LHCN-M2 (cell line): ENCODE measurements around the gene HIRIP3. TPM values are rescaled to one million over a fixed set of nuclear protein-coding genes. Genes with fewer than 3 reads are reported as not detected.
A peak's percentile ranks its signal among the peaks of the same experiment; 100 is the strongest.
"Not testable (repeated sequence)": the region's sequence is repeated elsewhere in the genome, so short reads cannot be mapped to it uniquely, and the experiment has no call there.

Source experiments
- DNase-seq: peaks from one replicate; pipeline ENCODE4 v3.0.0-alpha.2; 2012; ENCODE audit warnings: low read depth
- total RNA-seq: library from RNA; depleted of rRNA; stranded (reverse); fragments of >200 nt; gene quantifications from 2 replicates; pipeline ENCODE4 v1.2.3, GENCODE V29; 2014; rRNA removed

HIRIP3 gene
- total RNA-seq, 1 experiment from 2014 or later, result 22.4 TPM

DNA sequence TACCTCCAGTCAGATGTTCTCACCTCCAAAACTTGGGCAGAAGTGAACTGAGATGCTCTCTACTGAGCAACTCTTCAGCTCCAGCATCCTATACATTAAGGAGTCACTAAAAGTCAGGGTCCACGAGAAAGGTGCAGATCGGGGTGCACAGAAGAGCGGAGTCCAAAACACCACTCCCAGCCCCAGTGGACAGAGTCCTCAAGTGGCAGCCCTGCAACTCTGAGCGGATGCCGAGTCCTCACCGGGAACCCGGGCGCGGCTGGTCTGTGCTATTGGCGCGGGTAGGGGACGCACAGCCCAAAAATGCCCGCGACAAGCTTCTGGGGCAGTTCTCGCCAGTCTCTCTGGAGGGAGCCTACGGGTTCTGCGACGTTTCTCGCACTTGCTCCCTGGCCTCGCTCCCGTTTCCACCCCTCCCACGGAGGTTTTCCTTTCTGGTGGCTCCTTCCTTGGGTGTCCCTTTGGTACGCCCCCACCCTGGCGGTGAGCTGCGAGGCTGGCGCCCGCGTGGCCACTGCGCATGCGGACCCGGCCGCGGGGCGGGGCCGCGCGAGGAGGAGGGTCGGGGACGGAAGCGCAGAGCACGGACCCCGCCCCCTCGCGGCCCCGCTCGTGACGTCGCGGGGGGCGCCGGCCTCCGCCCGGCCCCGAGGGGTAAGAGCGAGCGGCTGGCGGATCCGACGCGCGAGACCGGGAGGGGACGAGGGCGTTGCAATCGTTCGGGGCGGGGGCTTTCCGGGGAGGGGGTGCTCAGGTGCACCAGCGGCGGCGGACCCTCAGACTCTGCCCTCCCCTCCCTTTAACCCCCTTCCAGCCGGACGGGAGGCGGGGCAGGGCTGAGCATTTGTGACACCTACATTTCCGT, 33.7 kb downstream of the HIRIP3 start, which contains the start of gene TMEM219:
TMEM219 (plus strand) TSS at position 601 of the 865 bp plus-strand sequence. CDS start 1,065 bp downstream, outside the sequence.
- DNase-seq, result peak; percentile 85

DNA sequence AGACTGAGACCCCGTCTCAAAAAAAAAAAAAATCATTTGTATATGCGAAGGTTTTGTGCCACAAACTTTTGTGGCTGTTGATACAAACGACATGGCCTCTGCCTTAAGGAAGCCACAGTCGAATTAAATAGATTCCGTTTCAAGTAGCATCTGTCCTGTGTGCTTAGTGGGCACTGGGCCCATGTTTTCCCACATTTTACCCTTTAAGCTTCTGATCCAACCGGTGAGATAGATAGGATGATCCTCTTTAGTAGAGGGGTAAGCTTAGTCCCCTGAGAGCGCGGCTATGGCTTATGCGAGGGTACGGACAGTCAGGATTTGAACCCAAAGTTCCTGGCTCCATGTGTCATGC, 34.3 kb downstream of the HIRIP3 start:
- no peak for DNase-seq

DNA sequence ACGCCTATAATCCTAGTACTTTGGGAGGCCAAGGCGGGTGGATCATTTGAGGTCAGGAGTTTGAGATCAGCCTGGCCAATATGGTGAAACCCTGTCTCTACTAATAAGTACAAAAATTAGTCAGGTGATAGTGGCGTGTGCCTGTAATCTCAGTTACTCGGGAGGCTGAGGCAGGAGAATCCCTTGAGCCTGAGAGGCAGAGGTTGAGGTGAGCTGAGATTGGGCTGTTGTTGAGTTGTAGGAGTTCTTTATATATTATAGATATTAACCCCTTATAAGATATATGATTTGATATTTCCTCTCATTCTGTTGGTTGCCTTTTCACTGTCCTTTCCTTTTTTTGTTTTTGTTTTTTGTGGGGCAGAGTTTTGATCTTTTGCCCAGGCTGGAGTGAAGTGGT, 35.6 kb downstream of the HIRIP3 start:
- not testable (repeated sequence) for DNase-seq

DNA sequence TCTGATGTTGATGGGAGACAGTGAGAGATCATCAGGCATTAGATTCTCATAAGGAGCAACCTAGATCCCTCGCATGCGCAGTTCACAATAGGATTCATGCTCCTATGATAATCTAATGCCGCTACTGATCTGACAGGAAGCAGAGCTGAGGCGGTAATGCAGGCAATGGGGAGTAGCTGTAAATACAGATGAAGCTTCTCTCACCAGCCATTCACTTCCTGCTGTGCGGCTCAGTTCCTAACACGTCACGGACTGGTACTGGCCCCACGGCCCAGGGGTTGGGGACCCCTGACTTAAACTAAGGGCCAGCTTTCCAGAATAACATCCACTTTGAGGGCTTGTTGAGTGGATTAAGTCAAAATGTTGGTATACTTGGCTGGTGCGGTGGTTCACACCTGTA, 36.1 kb downstream of the HIRIP3 start:
- no peak for DNase-seq

DNA sequence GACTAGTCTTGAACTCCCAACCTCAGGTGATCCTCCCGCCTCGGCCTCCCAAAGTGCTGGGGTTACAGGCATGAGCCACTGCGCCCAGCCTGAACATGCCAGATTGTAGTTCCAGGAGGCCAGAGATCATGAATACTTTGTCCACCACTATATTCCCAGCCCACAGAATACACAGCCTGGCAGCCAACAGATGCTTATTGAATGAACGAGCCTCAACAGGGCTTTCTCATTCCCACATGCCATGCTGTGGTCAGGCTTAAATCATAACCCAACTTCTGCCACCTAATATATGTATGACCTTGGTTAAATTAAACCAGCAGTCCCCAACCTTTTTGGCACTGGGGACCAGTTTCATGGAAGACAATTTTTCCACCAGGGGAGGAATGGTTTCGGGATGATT, 36.7 kb downstream of the HIRIP3 start:
- no peak for DNase-seq

DNA sequence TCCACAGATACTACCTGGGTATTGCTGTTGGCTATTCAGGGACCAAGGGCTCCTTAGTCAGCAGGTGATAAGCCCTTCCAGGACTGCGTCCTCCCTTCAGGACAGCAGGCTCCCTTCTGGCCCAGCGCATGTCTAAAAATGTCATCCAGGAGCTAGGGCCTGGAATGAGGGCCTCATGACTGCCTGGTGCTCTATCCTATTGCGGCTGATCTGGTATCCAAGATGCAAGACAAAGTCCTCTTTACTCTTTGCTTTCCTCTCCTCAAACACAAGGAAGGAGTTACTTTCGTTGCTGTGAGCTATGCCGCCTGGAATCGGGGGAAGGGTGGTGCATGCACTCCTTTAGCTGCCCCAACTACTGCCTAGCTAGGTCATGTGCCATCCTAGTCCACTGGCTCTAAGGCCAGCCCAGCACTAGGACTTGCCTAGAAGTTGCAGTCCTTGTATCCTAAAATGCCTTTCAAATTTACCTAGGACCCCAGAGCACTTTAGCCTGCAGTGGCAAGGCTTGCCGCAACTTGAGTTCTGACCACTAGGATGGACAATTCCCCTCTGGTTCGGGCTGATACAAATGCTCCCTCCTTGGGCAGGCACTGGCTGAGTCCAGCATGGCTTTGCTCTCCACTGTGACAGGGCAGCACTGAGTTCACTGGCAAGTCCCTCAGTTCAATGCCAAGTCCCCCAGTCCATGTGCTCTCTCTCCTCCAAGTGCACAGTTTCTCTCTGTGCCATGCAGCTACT, 43.6 kb downstream of the HIRIP3 start:
- no peak for DNase-seq

DNA sequence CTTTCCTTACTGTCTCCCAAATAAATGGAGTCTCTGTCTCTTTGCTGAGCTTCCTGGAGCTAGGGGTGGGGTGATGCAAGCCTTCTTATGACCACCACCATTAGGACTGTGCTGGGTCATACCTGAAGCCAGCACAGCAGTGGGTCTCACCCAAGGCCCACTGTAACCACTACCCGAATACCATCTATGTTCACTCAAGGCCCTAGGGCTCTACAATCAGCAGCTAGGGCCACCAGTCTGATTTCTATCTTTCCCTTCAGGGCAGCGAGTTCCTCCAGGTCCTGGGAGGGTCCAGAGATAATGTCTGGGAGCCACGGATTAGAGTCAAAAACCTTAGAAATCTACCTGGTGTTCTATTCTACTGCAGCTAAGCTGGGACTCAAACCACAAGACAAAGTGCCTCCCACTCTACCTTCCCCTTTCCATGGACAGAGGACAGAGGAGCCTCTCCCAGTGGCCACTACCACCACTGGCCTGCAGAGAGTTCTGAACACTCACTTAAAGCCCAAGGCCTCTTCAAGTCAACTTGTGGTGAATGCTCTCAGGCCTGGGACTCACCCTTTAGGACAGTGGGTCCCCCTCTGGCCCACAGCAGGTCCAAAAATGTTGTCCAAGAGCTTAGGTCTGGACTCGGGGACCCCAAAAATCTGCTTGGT, 44.5 kb downstream of the HIRIP3 start:
- DNase-seq, result no peak

DNA sequence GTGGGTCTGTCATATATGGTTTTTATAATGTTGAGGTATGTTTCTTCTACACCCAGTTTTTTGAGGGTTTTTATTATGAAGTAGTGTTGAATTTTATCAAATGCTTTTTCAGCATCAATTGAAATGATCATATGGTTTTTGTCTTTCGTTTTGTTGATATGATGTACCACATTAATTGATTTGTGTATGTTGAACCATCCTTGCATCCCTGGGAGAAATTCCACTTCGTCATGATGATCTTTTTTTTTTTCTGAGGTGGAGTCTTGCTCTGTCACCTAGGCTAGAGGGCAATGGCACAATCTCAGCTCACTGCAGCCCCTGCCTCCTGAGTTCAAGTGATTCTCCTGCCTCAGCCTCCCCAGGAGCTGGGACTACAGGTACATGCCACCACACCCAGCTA, 47.5 kb downstream of the HIRIP3 start:
- no peak for DNase-seq

DNA sequence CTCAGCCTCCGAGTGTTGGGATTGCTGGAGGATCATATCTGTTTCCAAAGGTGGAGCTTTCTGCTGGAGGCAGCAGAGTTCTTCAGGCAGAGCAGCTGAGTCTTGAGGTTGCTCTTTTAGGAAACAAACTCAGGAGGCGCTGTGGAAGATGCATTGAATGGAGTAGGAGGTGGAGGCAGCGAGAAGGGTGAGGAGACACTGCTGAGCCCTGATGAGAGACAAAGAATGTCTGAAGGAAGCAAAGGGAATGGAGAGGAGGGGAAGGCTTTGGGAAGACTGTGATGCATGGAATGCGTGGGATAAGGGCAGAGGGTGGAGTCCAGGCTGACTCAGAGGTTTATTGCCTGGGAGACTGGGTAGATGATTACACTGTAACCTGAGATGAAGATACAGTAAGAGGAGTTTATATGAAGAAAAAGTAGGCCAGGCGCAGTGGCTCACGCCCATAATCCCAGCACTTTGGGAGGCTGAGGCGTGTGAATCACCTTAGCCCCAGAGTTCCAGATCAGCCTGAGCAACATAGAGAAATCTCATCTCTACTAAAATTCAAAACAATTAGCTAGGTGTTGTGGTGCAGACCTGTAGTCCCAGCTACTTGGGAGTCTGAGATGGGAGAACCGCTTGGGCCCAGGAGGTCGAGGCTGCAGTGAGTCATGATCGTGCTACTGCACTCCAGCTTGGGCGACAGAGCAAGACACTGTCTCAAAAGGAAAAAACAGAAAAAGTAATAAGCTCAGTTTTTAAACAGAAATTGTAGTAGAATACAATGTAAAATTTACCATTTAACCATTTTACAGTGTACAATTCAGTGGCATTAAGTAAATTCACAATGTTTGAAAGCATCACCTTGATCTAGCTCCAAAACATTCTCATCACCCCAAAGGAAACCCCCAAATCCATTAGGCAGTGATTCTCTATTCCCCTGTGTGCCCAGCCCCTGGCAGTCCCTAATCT, 51.3 kb downstream of the HIRIP3 start:
- DNase-seq, result peak; percentile 98

Other genes with a start within 250 kb of the HIRIP3 start
- gene C16orf54, start 249.6 kb downstream of the HIRIP3 start, total RNA-seq, result not detected in 2 replicates
- not detected in 2 replicates for gene ZG16, start 217.4 kb downstream of the HIRIP3 start, total RNA-seq
- gene KIF22, start 204.9 kb downstream of the HIRIP3 start, total RNA-seq, result 100 and 108 TPM in 2 replicates
- gene MAZ, start 189.1 kb downstream of the HIRIP3 start, total RNA-seq, result 126 and 147 TPM in 2 replicates
- gene PRRT2, start 183.4 kb downstream of the HIRIP3 start, total RNA-seq, result 0.58 and 1.1 TPM in 2 replicates
- gene PAGR1, start 179.5 kb downstream of the HIRIP3 start, total RNA-seq, result 63.2 and 63.4 TPM in 2 replicates
- gene MVP, start 175.2 kb downstream of the HIRIP3 start, total RNA-seq, result 275 and 303 TPM in 2 replicates
- gene CDIPT, start 132.4 kb downstream of the HIRIP3 start, total RNA-seq, result 75.5 and 89.7 TPM in 2 replicates
- 10.9 and 15.2 TPM in 2 replicates for gene SEZ6L2, start 96.1 kb downstream of the HIRIP3 start, total RNA-seq
- gene ASPHD1, start 95.1 kb downstream of the HIRIP3 start, total RNA-seq, result 5.0 and 8.9 TPM in 2 replicates
- gene KCTD13, start 69.4 kb downstream of the HIRIP3 start, total RNA-seq, result 12.2 and 18.3 TPM in 2 replicates
- gene TMEM219, start 33.5 kb downstream of the HIRIP3 start, total RNA-seq, result 79.7 and 91.0 TPM in 2 replicates
- gene TAOK2, start 21.7 kb downstream of the HIRIP3 start, total RNA-seq, result 87.7 and 93.3 TPM in 2 replicates
- 116 and 194 TPM in 2 replicates for gene INO80E, start 624 bp upstream of the HIRIP3 start, total RNA-seq
- gene DOC2A, start 15.4 kb upstream of the HIRIP3 start, total RNA-seq, result not detected in 2 replicates
- not detected in 2 replicates for gene C16orf92, start 27.6 kb upstream of the HIRIP3 start, total RNA-seq
- gene TLCD3B, start 35.7 kb upstream of the HIRIP3 start, total RNA-seq, result not detected in 2 replicates
- 2,146 and 2,472 TPM in 2 replicates for gene ALDOA, start 70.1 kb upstream of the HIRIP3 start, total RNA-seq
- 142 and 154 TPM in 2 replicates for gene PPP4C, start 80.4 kb upstream of the HIRIP3 start, total RNA-seq
- gene TBX6, start 96.3 kb upstream of the HIRIP3 start, total RNA-seq, result 0.29 and 1.5 TPM in 2 replicates
- gene YPEL3, start 100.6 kb upstream of the HIRIP3 start, total RNA-seq, result 6.8 and 14.2 TPM in 2 replicates
- gene GDPD3, start 117.9 kb upstream of the HIRIP3 start, total RNA-seq, result 0.83 and 1.0 TPM in 2 replicates
- 37.5 and 46.3 TPM in 2 replicates for gene MAPK3, start 127.6 kb upstream of the HIRIP3 start, total RNA-seq
- gene CORO1A, start 188.0 kb upstream of the HIRIP3 start, total RNA-seq, result 5.0 and 6.7 TPM in 2 replicates
- 257 and 647 TPM in 2 replicates for gene BOLA2B, start 198.0 kb upstream of the HIRIP3 start, total RNA-seq
- 40.2 and 49.2 TPM in 2 replicates for gene SLX1A, start 198.3 kb upstream of the HIRIP3 start, total RNA-seq
- gene SULT1A3, start 203.6 kb upstream of the HIRIP3 start, total RNA-seq, result 2.6 and 5.4 TPM in 2 replicates